Dermis microvascular lymphatic vessel endothelial cell (primary cell): ENCODE data around the gene ZNF761. TPM values are rescaled to one million over a fixed set of nuclear protein-coding genes. Genes with fewer than 3 reads are reported as not detected.

Experiments
- DNase-seq, 2 donors: peaks; one replicate each; pipeline versions ENCODE4 v3.0.0 to v3.0.0-alpha.2; 2010; ENCODE audit warnings: low read depth in 2 of 2
- total RNA-seq: library from RNA; depleted of rRNA; stranded (reverse); fragments of >200 nt; gene quantifications from 2 replicates; pipeline ENCODE4 v1.2.1, GENCODE V29; 2014

Gene ZNF761
- total RNA-seq, 1 donor from 2014 or later, result 5.3 TPM

DNA sequence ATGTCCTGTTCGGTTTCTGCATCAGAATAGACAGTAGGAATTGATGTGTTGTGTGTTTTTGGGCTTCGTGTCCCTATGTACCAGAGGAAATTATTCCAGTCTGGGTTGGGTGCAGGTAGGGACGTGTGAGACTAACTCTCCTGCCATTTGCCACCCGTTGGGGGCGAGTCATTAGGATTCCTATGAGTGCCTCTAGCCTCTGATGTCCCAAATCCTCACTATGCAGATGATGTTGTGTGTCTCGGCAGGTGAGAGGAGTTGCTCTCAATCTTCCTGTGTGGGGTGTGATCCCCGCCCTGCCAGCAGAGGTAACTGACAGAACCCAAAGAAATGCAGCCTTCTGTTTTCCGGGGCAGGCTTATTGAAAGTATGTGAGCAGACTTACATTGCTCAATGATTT, 74.9 kb downstream of the ZNF761 start:
- DNase-seq, result no peak

Other genes starting within 250 kb of the ZNF761 start
- 1.6 and 1.9 TPM in 2 replicates for gene ZNF665, start 238.6 kb upstream of the ZNF761 start, total RNA-seq
- gene ZNF677, start 177.1 kb upstream of the ZNF761 start, total RNA-seq, result 10.3 and 12.6 TPM in 2 replicates
- gene VN1R2, start 173.7 kb upstream of the ZNF761 start, total RNA-seq, result not detected in 2 replicates
- not detected in 2 replicates for gene VN1R4, start 164.3 kb upstream of the ZNF761 start, total RNA-seq
- gene ZNF845, start 98.2 kb upstream of the ZNF761 start, total RNA-seq, result 5.6 and 6.1 TPM in 2 replicates
- 5.7 and 5.8 TPM in 2 replicates for gene ZNF525, start 66.3 kb upstream of the ZNF761 start, total RNA-seq
- gene ZNF765, start 36.8 kb upstream of the ZNF761 start, total RNA-seq, result 10.0 and 13.4 TPM in 2 replicates
- gene ZNF813, start 35.7 kb downstream of the ZNF761 start, total RNA-seq, result 2.7 and 6.2 TPM in 2 replicates
- 4.2 and 7.2 TPM in 2 replicates for gene ZNF331, start 106.2 kb downstream of the ZNF761 start, total RNA-seq
- gene DPRX, start 200.0 kb downstream of the ZNF761 start, total RNA-seq, result not detected in 2 replicates